PC-9 (cell line): ENCODE results near the gene SDK1. TPM values are rescaled to one million over a fixed set of nuclear protein-coding genes. Genes with fewer than 3 reads are reported as not detected.

Experiments
- BruUV-seq: library from RNA; stranded (reverse); fragments of 400-500 nt; replicated peaks from 2 replicates; lab custom pipeline; 2021; lab: Mats Ljungman, UMichigan
- CTCF ChIA-PET: fragments of 300-600 bp; sonication (Branson Sonifier 250); formaldehyde crosslinking; loops from one replicate; lab custom pipeline; 2022; ENCODE audit warnings: antibody characterized with exemption; lab: Charles Lee
- POLR2A ChIA-PET: fragments of 300-600 bp; sonication (Branson Sonifier 250); formaldehyde crosslinking; loops from one replicate; lab custom pipeline; 2022; ENCODE audit warnings: antibody characterized with exemption; ENCODE audit not compliant: unreplicated experiment; lab: Charles Lee
- DNase-seq, 2 experiments: peaks; one replicate each; pipeline versions ENCODE4 v3.0.0 to v3.0.0-alpha.2; 2015 to 2022; ENCODE audit warnings: mixed read lengths in 1 of 2
- H2AFZ ChIP-seq: fragments of 200-600 bp; sonication (generic); 2 replicates; pipeline ENCODE4 v1.8.1; 2017; ENCODE audit warnings: antibody characterized with exemption
- H3F3A ChIP-seq: fragments of 200-600 bp; sonication (generic); 2 replicates; pipeline ENCODE4 v1.8.1; 2017; ENCODE audit warnings: antibody characterized with exemption, mild to moderate bottlenecking, low read depth; ENCODE audit not compliant: insufficient read depth
- H3K27ac ChIP-seq: fragments of 200-600 bp; sonication (generic); 2 replicates; pipeline ENCODE4 v1.6.1; 2016; ENCODE audit warnings: mixed run types
- H3K27me3 ChIP-seq: fragments of 200-600 bp; sonication (generic); 2 replicates; pipeline ENCODE4 v1.6.1; 2016; ENCODE audit warnings: low read depth, mixed run types; ENCODE audit not compliant: insufficient read depth
- H3K36me3 ChIP-seq: fragments of 200-600 bp; sonication (generic); 2 replicates; pipeline ENCODE4 v1.6.1; 2016; ENCODE audit warnings: low read depth, mixed run types
- H3K4me1 ChIP-seq: fragments of 200-600 bp; sonication (generic); replicated peaks from 2 replicates; pipeline ENCODE4 v1.6.1; 2016; ENCODE audit warnings: mixed run types; ENCODE audit not compliant: insufficient read depth
- H3K4me2 ChIP-seq: fragments of 200-600 bp; sonication (generic); 2 replicates; pipeline ENCODE4 v1.6.1; 2017; ENCODE audit warnings: mixed run types
- H3K4me3 ChIP-seq: fragments of 200-600 bp; sonication (generic); 2 replicates; pipeline ENCODE4 v1.6.1; 2016; ENCODE audit warnings: mixed run types
- H3K79me2 ChIP-seq: fragments of 200-600 bp; sonication (generic); 2 replicates; pipeline ENCODE4 v1.6.1; 2017; ENCODE audit warnings: low read depth, mixed run types
- H3K9me2 ChIP-seq: fragments of 200-600 bp; sonication (generic); 2 replicates; pipeline ENCODE4 v1.8.1; 2017; ENCODE audit warnings: mild to moderate bottlenecking; ENCODE audit not compliant: insufficient read depth
- H3K9me3 ChIP-seq: fragments of 200-600 bp; sonication (generic); 2 replicates; pipeline ENCODE4 v1.8.1; 2016; ENCODE audit warnings: low read depth; ENCODE audit not compliant: insufficient read depth
- H4K20me1 ChIP-seq: fragments of 200-600 bp; sonication (generic); 2 replicates; pipeline ENCODE4 v1.8.1; 2017; ENCODE audit not compliant: insufficient read depth
- EZH2 ChIP-seq: fragments of 200-600 bp; sonication (generic); IDR thresholded peaks from 2 replicates; pipeline ENCODE4 v1.8.0; 2017; ENCODE audit warnings: antibody characterized with exemption, low read depth
- intact Hi-C: fragments of 100-400 bp; cut with micrococcal nuclease; formaldehyde crosslinking; loops from one replicate; pipeline ENCODE4 v1.10.0; 2022; ENCODE audit not compliant: unreplicated experiment
- total RNA-seq: library from RNA; stranded (reverse); gene quantifications from 2 replicates; pipeline ENCODE4 v1.2.3, GENCODE V29; 2021
- TF ChIP-seq, protein P1 (sequence below): fragments of 200-600 bp; sonication (generic); conservative IDR thresholded peaks from 2 replicates; pipeline ENCODE4 v1.6.1; 2017; ENCODE audit warnings: mixed run types, antibody characterized with exemption, mild to moderate bottlenecking, moderate library complexity

SDK1 gene
- total RNA-seq, 1 experiment from 2014 or later: not detected

DNA sequence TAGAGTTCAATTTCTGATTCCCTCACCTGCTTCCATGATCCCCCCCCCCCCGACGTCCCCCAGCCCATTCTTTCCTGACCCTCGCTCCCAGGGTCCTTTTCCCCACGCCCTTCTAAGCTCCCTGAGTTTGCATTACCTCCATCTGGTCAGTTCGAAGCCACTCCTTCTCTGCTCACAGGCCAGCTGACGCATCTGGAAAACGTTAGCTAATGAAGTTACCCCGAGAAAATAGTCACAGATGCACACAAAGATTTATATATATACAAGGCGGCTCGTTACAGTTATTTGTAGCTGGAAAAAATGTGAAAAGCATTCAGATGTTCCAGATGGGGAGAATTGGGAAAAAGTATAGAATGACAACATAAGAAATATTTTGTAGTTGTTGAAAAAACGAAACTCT lies 751.1 kb downstream of the SDK1 start:
- Histone ChIP-seq H3K4me3 (no peak overlapping the region), H3K4me1 (no peaks in the 10 kb centered on the region), H4K20me1 (no peaks in the 10 kb centered on the region), H3K36me3 (no peaks in the 10 kb centered on the region), H3F3A (no peaks in the 10 kb centered on the region), H3K79me2 (no peaks in the 10 kb centered on the region), H2AFZ (no peak overlapping the region), H3K4me2 (no peak overlapping the region), H3K27me3 (peaks cover 59% of the 10 kb centered on the region), H3K9me3 (no peaks in the 10 kb centered on the region), H3K27ac (no peak overlapping the region), H3K9me2 (no peaks in the 10 kb centered on the region; the same call in 1 of the 2 replicates)
- intact Hi-C loops: no loop called here
- CTCF ChIA-PET: no interaction called here
- BruUV-seq: no TSS peak
- DNase-seq: no peak
- no peak for TF ChIP-seq EZH2
- TF ChIP-seq, protein P1, sequence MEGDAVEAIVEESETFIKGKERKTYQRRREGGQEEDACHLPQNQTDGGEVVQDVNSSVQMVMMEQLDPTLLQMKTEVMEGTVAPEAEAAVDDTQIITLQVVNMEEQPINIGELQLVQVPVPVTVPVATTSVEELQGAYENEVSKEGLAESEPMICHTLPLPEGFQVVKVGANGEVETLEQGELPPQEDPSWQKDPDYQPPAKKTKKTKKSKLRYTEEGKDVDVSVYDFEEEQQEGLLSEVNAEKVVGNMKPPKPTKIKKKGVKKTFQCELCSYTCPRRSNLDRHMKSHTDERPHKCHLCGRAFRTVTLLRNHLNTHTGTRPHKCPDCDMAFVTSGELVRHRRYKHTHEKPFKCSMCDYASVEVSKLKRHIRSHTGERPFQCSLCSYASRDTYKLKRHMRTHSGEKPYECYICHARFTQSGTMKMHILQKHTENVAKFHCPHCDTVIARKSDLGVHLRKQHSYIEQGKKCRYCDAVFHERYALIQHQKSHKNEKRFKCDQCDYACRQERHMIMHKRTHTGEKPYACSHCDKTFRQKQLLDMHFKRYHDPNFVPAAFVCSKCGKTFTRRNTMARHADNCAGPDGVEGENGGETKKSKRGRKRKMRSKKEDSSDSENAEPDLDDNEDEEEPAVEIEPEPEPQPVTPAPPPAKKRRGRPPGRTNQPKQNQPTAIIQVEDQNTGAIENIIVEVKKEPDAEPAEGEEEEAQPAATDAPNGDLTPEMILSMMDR: no peak
- POLR2A ChIA-PET: no interaction called here

DNA sequence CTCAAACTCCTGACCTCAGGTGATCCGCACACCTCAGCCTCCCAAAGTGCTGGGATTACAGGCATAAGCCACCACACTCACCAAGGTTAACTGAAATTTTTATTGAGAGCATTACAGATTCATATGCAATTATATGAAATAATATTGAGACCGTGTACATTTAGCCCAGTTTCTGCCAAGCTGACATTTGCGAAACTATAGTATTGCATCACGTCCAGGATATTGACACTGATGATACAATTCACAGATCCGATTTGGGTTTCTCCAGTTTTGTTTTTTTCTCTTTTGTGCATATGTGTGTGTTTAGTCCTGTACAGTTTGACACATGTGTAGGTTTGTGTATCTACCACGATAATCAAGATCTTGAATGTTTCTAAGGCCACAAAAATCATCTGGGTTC lies 753.1 kb downstream of the SDK1 start:
- H3K27ac ChIP-seq: no peak overlapping the region
- H3K9me3 ChIP-seq: no peaks in the 10 kb centered on the region
- no peak overlapping the region for H3K4me3 ChIP-seq
- H3K27me3 ChIP-seq: peaks cover 43% of the 10 kb centered on the region
- intact Hi-C loops: no loop called here
- H3K4me1 ChIP-seq: no peaks in the 10 kb centered on the region
- DNase-seq: no peak
- H3K9me2 ChIP-seq: no peaks in the 10 kb centered on the region; the same call in 1 of the 2 replicates
- no TSS peak for BruUV-seq
- POLR2A ChIA-PET: no interaction called here
- no peaks in the 10 kb centered on the region for H3K36me3 ChIP-seq
- no peak overlapping the region for H2AFZ ChIP-seq
- no peak overlapping the region for H3K4me2 ChIP-seq
- CTCF ChIA-PET: no interaction called here
- H3F3A ChIP-seq: no peaks in the 10 kb centered on the region
- H3K79me2 ChIP-seq: no peaks in the 10 kb centered on the region
- TF ChIP-seq, protein P1: no peak
- TF ChIP-seq EZH2: no peak
- H4K20me1 ChIP-seq: no peaks in the 10 kb centered on the region

DNA sequence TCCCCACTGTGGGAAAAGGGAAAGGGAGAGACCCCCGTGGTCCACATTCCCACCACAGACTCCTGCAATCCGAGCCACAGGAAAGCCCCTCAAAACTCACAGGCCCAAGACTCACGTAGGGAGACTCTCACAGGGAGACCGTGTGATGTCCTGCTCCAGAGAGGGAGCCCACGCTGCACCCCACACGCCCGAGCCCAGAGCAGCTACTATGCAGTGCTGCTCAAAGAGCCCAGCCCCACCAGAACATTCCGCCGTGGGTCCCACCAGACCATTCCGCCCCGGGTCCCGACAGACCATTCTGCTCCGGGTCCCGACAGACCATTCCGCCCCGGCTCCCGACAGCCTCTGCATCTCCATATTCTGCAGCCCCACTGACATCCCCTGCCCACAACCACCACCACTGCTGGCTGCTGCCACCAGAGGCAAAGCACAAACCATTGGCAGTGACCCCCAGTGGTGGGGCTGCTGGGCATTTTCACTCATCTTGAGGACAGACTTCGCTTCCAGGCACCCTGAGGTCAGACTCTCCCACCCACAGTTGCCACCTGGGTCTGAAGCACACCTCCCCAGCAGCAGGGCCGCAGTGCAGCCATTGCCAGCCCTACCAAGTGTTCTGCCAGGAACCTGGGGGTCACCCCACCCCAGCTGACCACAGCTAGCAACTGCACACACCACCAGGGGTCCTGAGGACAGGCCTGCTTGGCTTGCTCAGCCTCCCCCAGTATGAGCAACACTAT lies 755.7 kb downstream of the SDK1 start:
- H3K9me3 ChIP-seq: no peaks in the 10 kb centered on the region
- no peaks in the 10 kb centered on the region for H3K4me1 ChIP-seq
- H3K4me2 ChIP-seq: no peak overlapping the region
- ChIA-PET POLR2A (no interaction called here), CTCF (no interaction called here)
- H3K9me2 ChIP-seq: no peaks in the 10 kb centered on the region; the same call in 1 of the 2 replicates
- H3K27me3 ChIP-seq: peaks cover 31% of the 10 kb centered on the region
- no peaks in the 10 kb centered on the region for H4K20me1 ChIP-seq
- H3F3A ChIP-seq: no peaks in the 10 kb centered on the region
- H3K36me3 ChIP-seq: no peaks in the 10 kb centered on the region
- DNase-seq: no peak
- H3K79me2 ChIP-seq: no peaks in the 10 kb centered on the region
- intact Hi-C loops: no loop called here
- BruUV-seq: no TSS peak
- no peak overlapping the region for H3K4me3 ChIP-seq
- H2AFZ ChIP-seq: no peak overlapping the region
- TF ChIP-seq EZH2: no peak
- TF ChIP-seq, protein P1: no peak
- no peak overlapping the region for H3K27ac ChIP-seq
